Epithelial cell of proximal tubule (primary cell): ENCODE data around the gene SBNO2. TPM values are rescaled to one million over a fixed set of nuclear protein-coding genes. Genes with fewer than 3 reads are reported as not detected.
A peak's percentile ranks its signal among the peaks of the same experiment; 100 is the strongest.

Source experiments
- DNase-seq: peaks from one replicate; pipeline ENCODE4 v3.0.0-alpha.2; 2011; ENCODE audit warnings: low read depth
- H3K4me3 ChIP-seq: 2 replicates; pipeline ENCODE4 v1.5.1; 2011; ENCODE audit warnings: low read depth, mild to moderate bottlenecking, low read length
- total RNA-seq: library from RNA; depleted of rRNA; stranded (reverse); fragments of >200 nt; gene quantifications from 2 replicates; pipeline ENCODE4 v1.2.3, GENCODE V29; 2015
- TF ChIP-seq, protein P1 (sequence below): conservative IDR thresholded peaks from 2 replicates; pipeline ENCODE4 v1.5.1; 2012; ENCODE audit warnings: low read depth, mild to moderate bottlenecking, low read length

The SBNO2 gene
- total RNA-seq, 1 donor from 2014 or later = 56.2 TPM

DNA sequence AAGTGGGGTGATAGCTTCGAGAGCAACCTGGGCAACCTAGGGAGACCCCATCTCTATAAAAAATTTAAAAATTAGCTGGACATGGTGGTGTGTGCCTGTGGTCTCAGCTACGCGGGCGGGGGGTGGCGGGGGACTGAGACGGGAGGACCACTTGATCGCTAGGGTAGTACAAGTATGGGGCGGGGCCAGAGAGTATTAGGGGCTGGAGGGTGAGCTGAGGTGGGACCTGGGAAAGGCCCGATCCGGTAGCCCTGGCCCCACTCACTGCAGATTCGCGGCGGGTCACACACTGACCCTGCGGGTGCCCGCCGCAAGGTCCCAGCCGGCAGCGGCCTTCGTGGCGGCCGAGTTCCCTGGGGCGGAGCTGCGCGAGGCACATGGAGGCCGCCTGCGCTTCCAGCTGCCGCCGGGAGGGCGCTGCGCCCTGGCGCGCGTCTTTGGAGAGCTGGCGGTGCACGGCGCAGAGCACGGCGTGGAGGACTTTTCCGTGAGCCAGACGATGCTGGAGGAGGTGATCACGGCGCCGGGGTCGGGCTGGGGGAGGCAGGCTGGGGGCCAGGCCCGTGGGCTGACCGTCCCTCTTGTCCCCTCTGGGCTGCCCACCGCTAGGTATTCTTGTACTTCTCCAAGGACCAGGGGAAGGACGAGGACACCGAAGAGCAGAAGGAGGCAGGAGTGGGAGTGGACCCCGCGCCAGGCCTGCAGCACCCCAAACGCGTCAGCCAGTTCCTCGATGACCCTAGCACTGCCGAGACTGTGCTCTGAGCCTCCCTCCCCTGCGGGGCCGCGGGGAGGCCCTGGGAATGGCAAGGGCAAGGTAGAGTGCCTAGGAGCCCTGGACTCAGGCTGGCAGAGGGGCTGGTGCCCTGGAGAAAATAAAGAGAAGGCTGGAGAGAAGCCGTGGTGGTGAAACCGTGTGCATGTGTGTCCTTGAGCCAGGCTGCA lies 109.1 kb downstream of the SBNO2 start:
- TF ChIP-seq, protein P1, sequence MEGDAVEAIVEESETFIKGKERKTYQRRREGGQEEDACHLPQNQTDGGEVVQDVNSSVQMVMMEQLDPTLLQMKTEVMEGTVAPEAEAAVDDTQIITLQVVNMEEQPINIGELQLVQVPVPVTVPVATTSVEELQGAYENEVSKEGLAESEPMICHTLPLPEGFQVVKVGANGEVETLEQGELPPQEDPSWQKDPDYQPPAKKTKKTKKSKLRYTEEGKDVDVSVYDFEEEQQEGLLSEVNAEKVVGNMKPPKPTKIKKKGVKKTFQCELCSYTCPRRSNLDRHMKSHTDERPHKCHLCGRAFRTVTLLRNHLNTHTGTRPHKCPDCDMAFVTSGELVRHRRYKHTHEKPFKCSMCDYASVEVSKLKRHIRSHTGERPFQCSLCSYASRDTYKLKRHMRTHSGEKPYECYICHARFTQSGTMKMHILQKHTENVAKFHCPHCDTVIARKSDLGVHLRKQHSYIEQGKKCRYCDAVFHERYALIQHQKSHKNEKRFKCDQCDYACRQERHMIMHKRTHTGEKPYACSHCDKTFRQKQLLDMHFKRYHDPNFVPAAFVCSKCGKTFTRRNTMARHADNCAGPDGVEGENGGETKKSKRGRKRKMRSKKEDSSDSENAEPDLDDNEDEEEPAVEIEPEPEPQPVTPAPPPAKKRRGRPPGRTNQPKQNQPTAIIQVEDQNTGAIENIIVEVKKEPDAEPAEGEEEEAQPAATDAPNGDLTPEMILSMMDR = peak; percentile 56
- H3K4me3 ChIP-seq = no peak overlapping the region
- no peak for DNase-seq

DNA sequence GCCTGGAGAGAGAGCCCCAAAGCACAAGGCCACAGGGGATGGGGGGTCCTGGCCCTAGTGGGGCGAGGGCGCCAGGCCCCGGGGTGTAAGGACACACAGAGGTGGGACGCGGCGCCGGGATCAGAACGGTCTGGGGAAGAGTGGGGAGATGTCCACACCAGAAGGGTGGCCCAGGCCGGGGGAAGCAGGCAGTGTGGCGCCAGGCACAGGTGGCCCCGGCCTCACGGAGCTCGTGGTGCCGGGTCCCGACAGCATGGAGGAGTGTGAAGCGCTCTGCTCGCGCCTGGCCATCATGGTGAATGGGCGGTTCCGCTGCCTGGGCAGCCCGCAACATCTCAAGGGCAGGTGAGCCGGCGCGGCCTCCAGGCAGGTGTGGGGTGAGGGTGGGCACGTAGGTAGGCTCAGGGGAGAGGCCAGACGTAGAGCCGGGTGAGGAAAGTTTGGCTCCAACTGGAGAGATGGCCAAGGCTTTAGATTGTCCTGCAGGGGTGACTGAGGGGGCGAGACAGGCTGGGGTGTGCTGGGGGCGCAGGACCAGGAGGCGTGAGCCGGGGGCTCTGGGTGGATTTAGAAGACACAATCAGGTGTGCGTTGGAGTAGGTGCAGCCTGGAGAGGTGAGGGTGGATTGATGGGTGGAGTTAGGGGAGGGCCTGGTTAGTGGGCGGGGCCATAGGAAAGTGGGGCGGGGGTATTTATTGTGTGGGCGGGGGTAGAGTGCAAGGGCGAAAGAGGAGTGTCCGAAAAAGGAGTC lies 110.0 kb downstream of the SBNO2 start:
- no peak for DNase-seq
- TF ChIP-seq, protein P1 = no peak
- no peak overlapping the region for H3K4me3 ChIP-seq

DNA sequence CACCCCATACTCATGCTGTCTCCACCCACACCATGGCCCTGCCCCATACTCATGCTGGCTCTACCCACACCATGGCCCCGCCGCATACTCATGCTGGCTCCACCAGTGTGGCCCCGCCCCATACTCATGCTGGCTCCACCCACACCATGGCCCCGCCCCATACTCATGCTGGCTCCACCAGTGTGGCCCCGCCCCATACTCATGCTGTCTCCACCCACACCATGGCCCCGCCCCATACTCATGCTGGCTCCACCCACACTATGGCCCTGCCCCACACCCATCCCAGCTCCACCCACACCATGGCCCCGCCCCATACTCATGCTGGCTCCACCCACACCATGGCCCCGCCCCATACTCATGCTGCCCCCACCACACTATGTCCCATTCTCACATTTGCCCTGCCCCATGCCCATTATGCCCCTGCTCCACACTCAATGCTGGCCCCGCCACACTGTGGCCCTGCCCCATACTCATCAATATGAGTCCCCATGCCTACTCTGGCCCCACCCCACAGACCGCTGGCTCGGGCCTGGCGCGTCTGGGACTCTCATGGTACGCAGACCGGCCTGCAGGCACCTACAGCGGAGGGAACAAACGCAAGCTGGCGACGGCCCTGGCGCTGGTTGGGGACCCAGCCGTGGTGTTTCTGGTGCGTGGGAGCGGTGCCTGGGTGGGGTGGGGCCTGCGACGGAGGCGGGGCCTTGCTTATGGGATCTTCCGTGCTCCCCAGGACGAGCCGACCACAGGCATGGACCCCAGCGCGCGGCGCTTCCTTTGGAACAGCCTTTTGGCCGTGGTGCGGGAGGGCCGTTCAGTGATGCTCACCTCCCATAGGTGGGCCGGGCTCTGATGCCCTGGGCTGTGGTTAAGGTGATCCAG lies 110.8 kb downstream of the SBNO2 start:
- TF ChIP-seq, protein P1 = no peak
- no peak for DNase-seq
- no peak overlapping the region for H3K4me3 ChIP-seq

DNA sequence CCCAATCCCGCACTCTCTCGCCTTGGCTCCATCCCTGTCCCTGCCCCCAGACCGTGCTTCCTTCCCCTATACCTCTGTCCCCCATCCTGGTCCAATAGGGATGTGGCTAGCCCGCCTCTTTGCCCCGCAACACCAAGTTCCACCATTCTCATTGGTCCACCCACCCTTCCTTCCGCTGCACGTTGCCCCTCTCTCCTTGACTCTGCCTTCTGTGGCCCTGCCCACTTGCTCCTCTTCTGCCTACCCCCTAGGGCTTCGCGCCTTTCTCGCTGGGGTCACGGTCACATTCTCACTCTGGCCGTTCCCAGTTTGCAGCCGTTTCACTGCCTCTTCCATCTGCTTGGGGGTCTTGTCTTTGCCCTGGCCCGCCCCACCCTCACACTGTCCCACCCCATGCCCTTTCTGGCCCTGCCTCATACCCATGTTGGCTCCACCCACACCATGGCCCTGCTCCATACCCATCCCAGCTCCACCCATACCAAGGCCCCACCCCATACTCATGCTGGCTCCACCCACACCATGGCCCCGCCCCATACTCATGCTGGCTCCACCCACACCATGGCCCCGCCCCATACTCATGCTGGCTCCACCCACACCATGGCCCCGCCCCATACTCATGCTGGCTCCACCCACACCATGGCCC lies 111.6 kb downstream of the SBNO2 start:
- DNase-seq = no peak
- H3K4me3 ChIP-seq = no peak overlapping the region
- TF ChIP-seq, protein P1 = no peak

DNA sequence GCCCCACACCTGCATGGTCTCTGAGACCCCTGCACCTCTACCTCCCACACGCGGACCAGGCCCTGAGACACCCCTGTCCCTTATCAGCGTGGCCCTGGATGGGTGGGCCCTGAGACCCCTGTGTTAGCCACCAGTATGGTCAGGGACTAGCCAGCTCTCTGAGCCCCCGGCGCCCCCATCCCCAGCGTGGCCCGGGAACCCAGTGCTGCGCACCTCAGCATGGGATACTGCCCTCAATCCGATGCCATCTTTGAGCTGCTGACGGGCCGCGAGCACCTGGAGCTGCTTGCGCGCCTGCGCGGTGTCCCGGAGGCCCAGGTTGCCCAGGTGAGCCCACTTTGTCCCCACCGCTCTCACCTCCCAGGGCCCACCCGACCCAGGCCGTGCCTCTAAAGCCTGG lies 112.1 kb downstream of the SBNO2 start:
- no peak for DNase-seq
- TF ChIP-seq, protein P1 = no peak
- no peak overlapping the region for H3K4me3 ChIP-seq

DNA sequence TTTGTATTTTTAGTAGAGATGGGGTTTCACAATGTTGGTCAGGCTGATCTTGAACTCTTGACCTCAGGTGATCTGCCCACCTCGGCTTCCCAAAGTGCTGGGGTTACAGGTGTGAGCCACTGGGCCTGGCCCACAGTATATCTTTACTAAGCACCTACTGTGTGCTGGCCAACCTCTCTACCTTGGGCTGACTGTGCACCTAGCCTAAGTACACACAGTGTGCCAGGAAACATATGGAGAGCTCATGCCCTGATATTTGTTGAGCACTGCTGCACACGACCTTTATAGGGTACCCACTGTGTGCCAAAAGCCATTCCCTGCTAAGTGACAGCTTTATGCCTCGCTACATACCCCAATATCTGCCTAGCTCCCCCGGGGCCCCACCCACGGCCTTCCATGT lies 113.4 kb downstream of the SBNO2 start:
- TF ChIP-seq, protein P1 = no peak
- DNase-seq = no peak

More for the DNA sequence above, 113.4 kb downstream of the SBNO2 start:
- H3K4me3 ChIP-seq = no peak overlapping the region
